ENCODE data around the gene RAB7A. TPM values are rescaled to one million over a fixed set of nuclear protein-coding genes. Genes with fewer than 3 reads are reported as not detected.
"Not testable (repeated sequence)": the region's sequence is repeated elsewhere in the genome, so short reads cannot be mapped to it uniquely, and the experiment has no call there.

The RAB7A gene
- polyA plus RNA-seq, 3 donors: 55.9 to 196 (median 173) TPM

DNA sequence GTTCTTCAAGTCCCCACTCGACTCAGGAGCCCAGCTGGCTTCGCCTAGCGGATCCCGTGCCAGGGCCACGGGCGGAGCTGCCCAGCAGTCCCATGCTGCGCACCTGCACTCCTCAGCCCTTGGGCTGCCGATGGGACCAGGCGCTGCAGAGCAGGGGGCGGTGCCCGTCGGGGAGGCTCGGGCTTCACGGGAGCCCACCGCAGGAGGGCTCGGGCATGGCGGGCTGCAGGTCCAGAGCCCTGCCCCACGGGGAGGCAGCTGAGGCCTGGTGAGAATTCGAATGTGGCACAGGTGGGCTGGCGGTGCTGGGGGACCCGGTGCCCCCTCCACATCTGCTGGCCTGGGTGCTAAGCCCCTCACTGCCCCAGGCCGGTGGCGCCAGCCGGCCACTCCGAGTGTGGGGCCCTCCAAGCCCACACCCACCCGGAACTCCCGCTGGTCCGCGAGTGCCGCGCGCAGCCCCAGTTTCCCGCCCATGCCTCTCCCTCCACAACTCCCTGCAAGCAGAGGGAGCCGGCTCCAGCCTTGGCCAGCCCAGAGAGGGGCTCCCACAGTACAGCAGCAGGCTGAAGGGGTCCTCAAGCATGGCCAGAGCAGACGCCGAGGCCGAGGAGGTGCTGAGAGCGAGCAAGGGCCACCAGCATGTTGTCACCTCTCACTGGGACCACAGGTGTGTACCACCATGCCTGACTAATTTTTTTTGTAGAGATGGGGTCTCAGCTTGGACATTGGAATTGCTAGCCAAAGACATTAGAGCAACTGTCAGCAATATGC, 17.0 kb downstream of the RAB7A start:
- 96 to 99% (median 99%) methylated on average over 35 to 38 of the region's 38 CpGs for WGBS, 3 donors

DNA sequence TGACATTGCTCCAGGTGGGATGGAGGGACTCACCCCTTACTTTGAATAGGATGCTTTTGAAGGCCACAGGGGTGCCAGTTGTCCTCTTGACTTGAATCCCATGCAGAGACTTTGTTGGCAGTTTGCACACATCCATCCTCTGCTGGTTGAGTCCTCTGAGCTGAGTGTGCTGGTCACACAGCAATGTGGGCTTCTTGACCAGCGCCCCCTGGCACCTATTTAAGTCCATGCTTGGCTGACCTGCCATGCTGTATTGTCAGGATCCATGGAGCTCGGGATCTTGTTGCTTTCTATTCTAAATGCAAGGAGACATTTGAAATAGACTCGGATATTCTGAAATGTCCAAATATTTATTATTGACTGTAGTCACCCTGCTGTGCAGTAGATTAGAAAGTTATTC, 19.8 kb downstream of the RAB7A start:
- 84 to 93% (median 90%) methylated on average over 3 of the region's 3 CpGs for WGBS, 3 donors
- no peak overlapping the region for H3K27ac ChIP-seq (ENCODE audit: low read depth, low read length)

More for the DNA sequence above, 17.0 kb downstream of the RAB7A start:
- no peak overlapping the region for H3K27ac ChIP-seq (ENCODE audit: low read depth, low read length)

DNA sequence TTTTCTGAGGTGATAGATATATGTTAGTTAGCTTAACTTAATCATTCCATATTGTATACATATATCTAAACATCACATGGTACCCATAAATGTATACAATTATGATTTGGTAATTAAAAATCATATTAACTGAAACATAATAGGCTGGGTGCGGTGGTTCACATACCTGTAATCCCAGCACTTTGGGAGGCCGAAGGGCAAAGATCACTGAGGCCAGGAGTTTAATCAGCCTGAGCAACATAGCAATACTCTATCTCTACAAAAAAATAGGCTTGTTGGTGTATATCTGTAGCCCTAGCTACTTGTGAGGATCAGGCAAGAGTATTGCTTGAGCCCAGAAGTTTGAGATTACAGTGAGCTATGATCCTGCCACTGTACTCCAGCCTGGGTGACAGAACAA, 20.9 kb downstream of the RAB7A start:
- 94 to 98% (median 97%) methylated on average over 2 of the region's 2 CpGs for WGBS, 3 donors
- H3K27ac ChIP-seq (ENCODE audit: low read depth, low read length): no peak overlapping the region

DNA sequence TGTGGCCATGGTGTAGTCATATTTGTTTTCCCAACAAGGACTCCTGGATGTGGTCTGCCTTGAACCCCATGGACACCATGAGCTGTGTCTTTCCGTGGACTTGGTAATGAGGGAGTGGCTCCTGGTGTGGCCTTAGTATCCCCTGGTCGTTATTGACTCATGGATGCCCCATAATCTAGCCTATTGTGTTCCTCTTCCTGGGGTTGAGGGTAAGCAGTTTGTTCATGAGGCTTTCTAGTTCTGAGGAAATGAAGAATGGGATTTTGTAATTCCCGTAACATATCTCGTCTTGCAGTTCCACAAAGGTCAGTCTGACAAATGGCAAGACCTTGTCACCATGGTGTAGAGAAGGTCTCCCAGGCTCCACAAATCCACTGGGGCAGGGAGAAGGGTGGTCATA, 22.6 kb downstream of the RAB7A start:
- 51 to 95% (median 52%) methylated on average over 4 of the region's 4 CpGs for WGBS, 3 donors
- H3K27ac ChIP-seq (ENCODE audit: low read depth, low read length): no peak overlapping the region

DNA sequence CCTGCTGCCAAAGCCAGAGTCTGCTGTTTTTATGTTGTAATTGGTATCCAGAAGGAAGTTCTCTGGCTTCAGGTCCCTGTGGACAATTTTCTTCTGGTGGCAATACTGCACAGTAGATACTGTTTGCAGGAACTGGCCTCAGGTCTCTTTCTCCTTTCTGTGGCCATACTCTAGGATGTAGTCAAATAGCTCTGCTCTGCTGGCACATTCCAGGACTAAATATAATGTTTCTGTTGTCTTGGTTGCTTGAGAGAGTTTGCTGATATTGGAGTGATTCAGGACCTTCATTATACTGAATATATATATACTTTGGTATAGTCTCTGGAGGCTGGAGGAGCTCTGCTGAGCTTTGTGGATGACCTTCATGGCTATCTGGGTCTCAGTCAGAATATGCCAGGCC, 23.1 kb downstream of the RAB7A start:
- no peak overlapping the region for H3K27ac ChIP-seq (ENCODE audit: low read depth, low read length)

DNA sequence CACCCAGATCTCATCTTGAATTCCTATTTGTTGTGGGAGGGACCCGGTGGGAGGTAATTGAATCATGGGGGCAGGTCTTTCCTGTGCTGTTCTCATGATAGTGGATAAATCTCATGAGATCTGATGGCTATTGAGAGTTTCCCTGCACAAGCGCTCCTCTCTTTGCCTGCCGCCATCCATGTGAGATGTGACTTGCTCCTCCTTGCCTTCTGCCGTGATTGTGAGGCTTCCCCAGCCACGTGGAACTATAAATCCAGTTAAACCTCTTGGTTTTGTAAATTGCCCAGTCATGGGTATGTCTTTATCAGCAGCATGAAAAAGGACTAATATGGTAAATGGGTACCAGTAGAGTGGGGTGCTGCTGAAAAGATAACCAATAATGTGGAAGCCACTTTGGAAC, 23.6 kb downstream of the RAB7A start:
- H3K27ac ChIP-seq (ENCODE audit: low read depth, low read length): not testable (repeated sequence)
- WGBS, 3 donors: 86 to 93% (median 92%) methylated on average over 5 of the region's 5 CpGs

DNA sequence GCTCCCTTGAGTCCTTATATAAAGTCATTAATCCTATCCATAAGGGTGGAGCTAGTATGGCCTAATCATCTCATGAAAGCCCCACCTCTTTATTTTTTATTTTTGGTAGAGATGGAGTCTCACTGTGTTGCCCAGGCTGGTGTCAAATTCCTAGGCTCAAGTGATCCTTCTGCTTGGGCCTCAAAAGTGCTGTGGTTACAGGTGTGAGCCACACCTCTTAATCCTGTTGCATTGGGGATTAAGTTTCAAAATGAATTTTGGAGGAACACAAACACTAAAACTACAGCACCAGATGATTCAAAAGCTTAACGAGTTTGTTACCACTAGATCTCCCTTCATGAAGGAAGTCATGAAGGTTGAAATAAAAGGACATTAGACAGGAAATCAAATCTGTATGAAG, 27.7 kb downstream of the RAB7A start:
- H3K27ac ChIP-seq (ENCODE audit: low read depth, low read length): no peak overlapping the region
- 66 to 90% (median 77%) methylated on average over 1 of the region's 1 CpG for WGBS, 3 donors

DNA sequence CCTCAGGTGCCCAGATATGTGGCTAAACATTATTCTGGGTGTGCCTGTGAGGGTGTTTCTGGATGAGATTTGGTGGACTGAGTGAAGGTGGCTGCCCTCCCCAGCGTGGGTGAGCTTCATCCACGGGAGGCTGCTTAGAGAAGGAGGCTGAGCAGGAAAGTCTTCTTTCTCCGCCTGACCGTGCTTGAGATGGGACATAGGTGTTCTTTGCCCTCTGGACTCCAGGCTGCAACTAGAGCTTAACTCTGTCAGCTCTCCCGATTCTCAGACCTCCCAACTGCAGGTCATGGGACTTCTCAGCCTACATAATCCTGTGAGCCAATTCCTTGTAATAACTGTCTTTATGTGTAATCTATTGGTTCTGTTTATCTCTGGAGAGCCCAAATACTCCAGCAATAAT, 34.1 kb downstream of the RAB7A start:
- 75 to 94% (median 93%) methylated on average over 5 of the region's 5 CpGs for WGBS, 3 donors
- H3K27ac ChIP-seq (ENCODE audit: low read depth, low read length): no peak overlapping the region

DNA sequence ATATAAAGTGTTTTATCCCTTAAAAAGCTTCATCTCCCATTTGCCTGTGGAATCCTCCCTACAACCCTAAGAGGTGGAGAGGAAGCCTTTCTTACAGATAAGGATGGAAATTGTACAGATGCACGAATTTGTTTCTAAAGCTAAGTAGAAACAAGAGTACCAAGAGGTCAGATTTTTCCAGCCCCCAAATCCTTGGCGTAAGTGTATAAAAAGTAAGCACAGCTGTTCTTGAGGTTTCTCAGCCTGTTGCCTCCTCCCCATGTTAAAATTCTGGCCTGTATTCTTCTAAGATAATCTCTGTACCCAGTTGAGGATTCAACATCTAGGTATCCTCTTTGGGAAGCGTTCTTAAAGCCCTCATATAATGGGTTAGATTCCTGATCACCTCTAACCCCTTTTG, 34.9 kb downstream of the RAB7A start:
- WGBS, 3 donors: 79 to 84% (median 83%) methylated on average over 3 of the region's 3 CpGs

DNA sequence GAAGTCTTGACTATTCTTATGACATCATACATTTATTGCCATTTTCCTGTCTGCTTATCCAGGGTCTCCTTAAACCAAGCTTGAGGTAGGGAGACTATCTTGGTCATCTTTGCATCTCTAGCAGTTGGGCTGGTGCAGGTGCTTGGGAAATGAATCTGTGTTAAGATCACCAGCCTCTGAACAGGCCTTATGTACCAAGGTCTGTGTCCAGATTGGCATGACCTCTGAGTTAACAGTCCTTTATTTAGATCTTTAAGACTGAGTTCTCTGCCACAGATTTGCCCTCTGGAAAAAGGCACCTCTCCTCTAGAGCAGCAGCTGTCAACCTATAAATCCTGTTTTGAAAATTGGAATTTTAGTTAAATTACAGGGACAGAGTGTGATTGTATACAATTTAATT, 35.4 kb downstream of the RAB7A start:
- H3K27ac ChIP-seq (ENCODE audit: low read depth, low read length): no peak overlapping the region

More for the DNA sequence above, 34.9 kb downstream of the RAB7A start:
- H3K27ac ChIP-seq (ENCODE audit: low read depth, low read length): no peak overlapping the region

DNA sequence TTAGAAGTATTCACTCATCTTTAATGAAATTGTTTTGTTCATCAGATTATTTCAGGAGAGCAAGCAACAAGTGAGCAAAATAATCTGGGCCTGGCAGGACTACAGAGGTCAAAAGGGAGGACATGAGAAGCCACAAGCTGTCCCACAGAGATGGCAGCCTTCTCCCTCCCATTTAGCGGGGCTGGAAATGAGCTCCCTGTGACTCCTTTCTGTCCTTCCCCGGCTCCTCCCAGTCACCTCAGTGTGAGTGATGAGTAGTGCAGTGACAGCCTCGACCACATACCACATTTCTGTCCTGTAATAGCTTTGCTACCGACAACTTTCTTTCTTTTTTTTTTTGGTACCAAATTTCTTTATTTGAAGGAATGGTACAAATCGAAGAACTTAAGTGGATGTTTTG, 38.0 kb downstream of the RAB7A start:
- 84 to 87% (median 84%) methylated on average over 5 of the region's 5 CpGs for WGBS, 3 donors
- no peak overlapping the region for H3K27ac ChIP-seq (ENCODE audit: low read depth, low read length)

DNA sequence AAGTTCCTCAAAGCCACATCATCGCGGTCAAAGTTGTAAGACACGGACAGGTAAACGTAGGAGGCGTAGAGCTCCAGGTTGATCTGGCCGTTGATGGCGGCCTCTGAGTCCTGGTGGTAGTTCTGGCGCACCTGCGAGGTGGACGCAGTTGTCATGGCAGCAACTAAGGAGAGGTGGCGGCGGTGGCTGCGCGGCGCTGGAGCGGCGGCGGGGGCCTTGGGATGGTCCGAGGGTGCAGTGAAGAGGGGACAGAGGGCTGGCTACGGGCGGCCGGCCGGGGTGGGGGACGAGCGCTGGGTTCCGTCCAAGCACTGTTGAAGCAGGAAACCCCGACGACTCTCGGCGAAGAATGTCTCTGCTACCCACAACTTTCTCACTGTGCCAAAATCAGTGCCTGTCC, 38.9 kb downstream of the RAB7A start:
- no peak overlapping the region for H3K27ac ChIP-seq (ENCODE audit: low read depth, low read length)
- 94 to 98% (median 94%) methylated on average over 30 of the region's 30 CpGs for WGBS, 3 donors

DNA sequence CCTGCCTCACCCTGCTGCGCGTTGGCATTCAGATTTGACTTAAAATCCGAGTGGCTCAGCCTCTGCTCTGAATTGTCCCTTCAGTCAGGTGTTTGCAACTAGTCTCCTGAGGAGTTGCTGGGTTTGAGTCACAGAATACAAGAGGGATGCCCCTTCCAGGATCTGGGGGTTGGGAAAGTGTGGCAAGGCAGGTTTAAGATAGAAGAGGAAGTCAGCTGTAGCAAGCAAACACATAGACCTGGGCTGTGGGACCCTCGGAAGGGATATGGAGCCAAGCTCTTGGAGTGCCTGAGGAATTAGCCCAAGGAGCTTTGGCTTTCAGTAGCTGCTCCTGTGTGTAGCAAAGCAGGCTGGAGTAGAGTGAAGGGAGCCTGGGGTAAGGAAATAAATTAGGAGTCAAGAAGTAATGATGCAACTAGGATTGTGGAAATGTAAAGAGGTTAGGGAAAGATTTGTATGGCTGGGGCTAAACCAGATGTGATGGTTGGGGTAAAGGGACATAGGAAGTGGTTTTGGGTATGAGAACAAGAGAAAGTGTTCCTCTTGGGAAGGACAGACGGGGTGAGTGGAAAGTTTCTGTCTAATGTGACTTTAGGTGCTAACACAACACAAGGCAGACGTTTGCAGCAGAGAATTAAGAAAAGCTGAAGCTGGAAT, 41.2 kb downstream of the RAB7A start:
- WGBS, 3 donors: 63 to 81% (median 66%) methylated on average over 6 of the region's 6 CpGs
- H3K27ac ChIP-seq (ENCODE audit: low read depth, low read length): no peak overlapping the region

DNA sequence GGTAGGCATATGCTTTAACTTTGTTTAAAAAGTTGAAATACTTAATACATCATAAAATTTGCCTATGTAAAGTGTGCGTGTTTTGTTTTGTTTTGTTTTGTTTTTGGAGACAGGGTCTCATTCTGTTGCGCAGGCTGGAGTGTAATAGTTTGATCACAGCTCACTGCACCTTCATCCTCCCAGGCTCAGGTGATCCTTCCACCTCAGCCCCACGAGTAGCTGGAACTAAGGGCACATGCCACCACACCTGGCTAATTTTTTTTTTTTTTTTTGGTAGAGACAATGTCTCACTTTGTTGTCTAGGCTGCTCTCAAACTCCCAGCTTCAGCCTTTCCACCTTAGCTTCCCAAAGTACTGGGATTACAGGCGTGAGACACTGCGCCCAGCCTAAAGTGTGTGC, 42.5 kb downstream of the RAB7A start:
- 79 to 90% (median 89%) methylated on average over 5 of the region's 5 CpGs for WGBS, 3 donors
- H3K27ac ChIP-seq (ENCODE audit: low read depth, low read length): no peak overlapping the region

DNA sequence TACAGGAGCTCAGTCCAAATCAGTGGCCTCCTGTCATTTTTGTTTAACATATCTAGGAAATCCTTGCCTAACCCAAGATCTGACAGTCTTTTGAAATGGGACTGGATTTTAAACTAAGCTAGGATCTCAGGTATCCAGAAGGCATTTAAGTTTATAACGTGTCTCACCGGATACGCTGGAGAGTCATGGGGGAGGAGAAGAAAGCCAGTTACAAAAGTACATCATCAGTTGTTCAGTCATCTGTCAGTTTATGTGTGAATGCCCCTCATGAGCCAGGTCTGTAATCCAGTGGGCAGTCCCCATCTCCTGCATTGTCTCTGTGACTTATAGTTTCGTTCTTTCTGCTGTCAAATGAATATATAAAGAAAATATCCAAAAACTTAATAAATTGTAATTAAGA, 44.4 kb downstream of the RAB7A start:
- 91 to 95% (median 94%) methylated on average over 4 of the region's 4 CpGs for WGBS, 3 donors
- no peak overlapping the region for H3K27ac ChIP-seq (ENCODE audit: low read depth, low read length)

DNA sequence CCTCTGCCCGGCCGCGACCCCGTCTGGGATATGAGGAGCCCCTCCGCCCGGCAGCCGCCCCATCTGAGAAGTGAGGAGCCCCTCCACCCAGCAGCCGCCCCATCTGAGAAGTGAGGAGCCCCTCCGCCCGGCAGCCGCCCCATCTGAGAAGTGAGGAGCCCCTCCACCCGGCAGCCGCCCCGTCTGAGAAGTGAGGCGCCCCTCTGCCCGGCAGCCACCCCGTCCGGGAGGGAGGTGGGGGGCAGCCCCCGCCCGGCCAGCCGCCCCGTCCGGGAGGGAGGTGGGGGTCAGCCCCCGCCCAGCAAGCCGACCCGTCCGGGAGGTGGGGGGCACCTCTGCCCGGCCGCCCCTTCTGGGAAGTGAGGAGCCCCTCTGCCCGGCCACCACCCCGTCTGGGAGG, 47.2 kb downstream of the RAB7A start:
- 95 to 97% (median 96%) methylated on average over 13 to 31 of the region's 31 CpGs for WGBS, 3 donors
- H3K27ac ChIP-seq (ENCODE audit: low read depth, low read length): not testable (repeated sequence)

DNA sequence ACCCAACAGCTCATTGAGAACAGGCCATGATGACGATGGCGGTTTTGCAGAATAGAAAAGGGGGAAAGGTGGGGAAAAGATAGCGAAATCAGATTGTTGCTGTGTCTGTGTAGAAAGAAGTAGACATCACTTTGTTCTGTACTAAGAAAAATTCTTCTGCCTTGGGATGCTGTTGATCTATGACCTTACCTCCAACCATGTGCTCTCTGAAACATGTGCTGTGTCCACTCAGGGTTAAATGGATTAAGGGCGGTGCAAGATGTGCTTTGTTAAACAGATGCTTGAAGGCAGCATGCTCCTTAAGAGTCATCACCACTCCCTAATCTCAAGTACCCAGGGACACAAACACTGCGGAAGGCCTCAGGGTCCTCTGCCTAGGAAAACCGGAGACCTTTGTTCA, 47.6 kb downstream of the RAB7A start:
- not testable (repeated sequence) for H3K27ac ChIP-seq (ENCODE audit: low read depth, low read length)
- WGBS, 3 donors: 87 to 91% (median 88%) methylated on average over 5 to 6 of the region's 6 CpGs

DNA sequence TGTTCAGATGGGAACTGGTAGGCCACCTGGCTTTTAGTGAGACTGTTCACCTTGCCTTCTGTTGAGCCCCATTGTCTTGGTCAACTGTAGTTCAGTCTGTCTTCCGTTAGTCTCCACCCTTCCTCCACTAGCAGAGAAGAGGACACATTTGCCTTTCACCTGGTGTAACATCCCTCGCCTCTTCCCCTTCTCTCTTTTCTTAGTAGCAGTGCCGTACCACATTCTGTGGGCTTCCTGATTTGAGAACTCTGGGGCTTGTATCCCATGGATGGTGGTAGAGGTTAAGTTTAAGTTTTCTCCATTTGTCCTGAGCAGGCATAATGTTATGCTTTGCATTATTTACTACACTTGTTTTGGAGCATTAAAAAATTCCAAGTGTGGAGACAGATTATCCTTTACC, 49.3 kb downstream of the RAB7A start:
- WGBS, 3 donors: 57 to 92% (median 69%) methylated on average over 3 of the region's 3 CpGs

DNA sequence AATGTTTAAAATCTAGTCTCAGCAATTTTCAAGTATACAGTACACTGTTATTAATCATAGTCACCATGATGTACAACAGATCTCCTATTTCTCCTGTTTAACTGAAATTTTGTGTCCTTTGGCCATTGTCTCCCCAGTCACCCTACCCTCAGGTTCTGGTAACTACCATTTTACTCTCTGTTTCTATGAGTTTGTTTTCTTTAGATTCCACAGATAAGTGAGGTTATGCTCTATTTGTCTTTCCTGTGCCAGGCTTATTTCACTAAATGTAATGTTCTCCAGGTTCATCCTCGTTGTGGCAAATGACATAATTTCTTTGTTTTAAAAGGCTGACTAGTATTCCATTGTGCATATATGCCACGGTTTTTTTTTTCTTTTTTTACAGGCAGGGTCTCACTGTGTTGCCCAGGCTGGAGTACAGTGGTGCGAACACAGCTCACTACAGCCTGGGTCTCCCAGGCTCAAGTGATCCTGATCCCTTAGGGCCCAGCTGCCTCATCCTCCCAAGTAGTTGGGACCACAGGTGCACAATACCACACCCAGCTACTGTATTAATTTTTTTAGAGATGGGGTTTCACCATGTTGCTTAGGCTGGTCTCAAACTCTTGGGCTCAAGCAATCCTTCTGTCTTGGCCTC, 50.0 kb downstream of the RAB7A start:
- no peak overlapping the region for H3K27ac ChIP-seq (ENCODE audit: low read depth, low read length)
- 74 to 85% (median 75%) methylated on average over 3 of the region's 3 CpGs for WGBS, 3 donors

More for the DNA sequence above, 49.3 kb downstream of the RAB7A start:
- no peak overlapping the region for H3K27ac ChIP-seq (ENCODE audit: low read depth, low read length)
